Omental fat pad (tissue), 4 donors: Measurements from ENCODE around the gene CDV3. TPM values are rescaled to one million over a fixed set of nuclear protein-coding genes. Genes with fewer than 3 reads are reported as not detected.

ENCODE experiments used
- ATAC-seq: fragments of 150-250 bp; one replicate; pipeline ENCODE4 v1.9.1; 2016; ENCODE audit warnings: mild to moderate bottlenecking, moderate library complexity; ENCODE audit not compliant: low FRiP score
- DNase-seq: peaks from one replicate; pipeline ENCODE4 v3.0.0-alpha.2; 2019; ENCODE audit warnings: low spot score
- CTCF ChIP-seq, 3 donors: fragments of 450-650 bp; IDR thresholded peaks; one replicate each; pipeline ENCODE4 v1.5.1; 2016 to 2017; ENCODE audit warnings: antibody characterized with exemption in 3 of 3, mild to moderate bottlenecking in 3 of 3, moderate library complexity in 2 of 3
- total RNA-seq, 4 donors: library from RNA; depleted of rRNA; stranded (reverse); fragments of >200 nt; gene quantifications; one replicate each; pipeline ENCODE4 v1.1.0, GENCODE V29; 2016

Gene CDV3
- total RNA-seq, 4 donors from 2014 or later: 103 to 290 (median 213) TPM

GRCh38 chr3:133575086-133575485 is 1.6 kb downstream of the CDV3 start:
- ATAC-seq (no peak), DNase-seq (no peak)
- no peak for TF ChIP-seq CTCF (IDR thresholded peaks at IDR 0.05)

GRCh38 chr3:133576169-133576568 is 2.7 kb downstream of the CDV3 start:
- TF ChIP-seq CTCF (IDR thresholded peaks at IDR 0.05): no peak
- DNase-seq (no peak), ATAC-seq (no peak)

GRCh38 chr3:133578548-133579191 is 5.2 kb downstream of the CDV3 start:
- no peak for TF ChIP-seq CTCF (IDR thresholded peaks at IDR 0.05)
- DNase-seq (no peak), ATAC-seq (no peak)

GRCh38 chr3:133583396-133583795 is 9.9 kb downstream of the CDV3 start:
- TF ChIP-seq CTCF (IDR thresholded peaks at IDR 0.05): no peak
- ATAC-seq (no peak), DNase-seq (no peak)

- DNase-seq (no peak), ATAC-seq (no peak)
- no peak for TF ChIP-seq CTCF (IDR thresholded peaks at IDR 0.05)
Observed at GRCh38 chr3:133588035-133588434, 14.5 kb downstream of the CDV3 start.

- ATAC-seq (no peak), DNase-seq (no peak)
- TF ChIP-seq CTCF (IDR thresholded peaks at IDR 0.05): no peak
Observed at GRCh38 chr3:133588784-133589465, 15.4 kb downstream of the CDV3 start.

- DNase-seq (no peak), ATAC-seq (peak; percentile 53)
- no peak for TF ChIP-seq CTCF (IDR thresholded peaks at IDR 0.05)
Observed at GRCh38 chr3:133589503-133589902, 16.0 kb downstream of the CDV3 start.
